ENCODE measurements around the gene CDK2.

GRCh38 chr12:55966408-55967281 lies at the start of gene CDK2:
- no peak for TF ChIP-seq POLR2A (IDR thresholded peaks at IDR 0.05)
- no peak for TF ChIP-seq CTCF (IDR thresholded peaks at IDR 0.05)

Measured in lower leg skin (tissue), 3 donors.